HG03439 (cell line): ENCODE data around the gene NEURL4.
A peak's percentile ranks its signal among the peaks of the same experiment; 100 is the strongest.

ENCODE experiments used
- ATAC-seq: cut with Tn5 transposase; IDR thresholded peaks from one replicate; pipeline ENCODE4 v1.9.1; 2021; ENCODE audit warnings: mild to moderate bottlenecking, moderate library complexity; ENCODE audit not compliant: unreplicated experiment

Gene NEURL4

DNA sequence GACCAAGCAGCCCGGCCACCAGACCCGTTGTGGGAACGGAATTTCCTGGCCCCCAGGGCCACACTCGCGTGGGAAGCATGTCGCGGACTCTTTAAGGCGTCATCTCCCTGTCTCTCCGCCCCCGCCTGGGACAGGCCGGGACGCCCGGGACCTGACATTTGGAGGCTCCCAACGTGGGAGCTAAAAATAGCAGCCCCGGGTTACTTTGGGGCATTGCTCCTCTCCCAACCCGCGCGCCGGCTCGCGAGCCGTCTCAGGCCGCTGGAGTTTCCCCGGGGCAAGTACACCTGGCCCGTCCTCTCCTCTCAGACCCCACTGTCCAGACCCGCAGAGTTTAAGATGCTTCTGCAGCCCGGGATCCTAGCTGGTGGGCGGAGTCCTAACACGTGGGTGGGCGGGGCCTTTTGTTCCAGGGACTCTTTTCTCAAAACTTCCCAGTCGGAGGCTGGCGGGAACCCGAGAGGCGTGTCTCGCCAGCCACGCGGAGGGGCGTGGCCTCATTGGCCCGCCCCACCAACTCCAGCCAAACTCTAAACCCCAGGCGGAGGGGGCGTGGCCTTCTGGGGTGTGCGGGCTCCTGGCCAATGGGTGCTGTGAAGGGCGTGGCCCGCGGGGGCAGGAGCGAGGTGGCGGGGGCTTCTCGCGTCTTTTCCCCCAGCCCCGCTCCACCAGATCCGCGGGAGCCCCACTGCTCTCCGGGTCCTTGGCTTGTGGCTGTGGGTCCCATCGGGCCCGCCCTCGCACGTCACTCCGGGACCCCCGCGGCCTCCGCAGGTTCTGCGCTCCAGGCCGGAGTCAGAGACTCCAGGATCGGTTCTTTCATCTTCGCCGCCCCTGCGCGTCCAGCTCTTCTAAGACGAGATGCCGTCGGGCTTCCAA is 47.8 kb downstream of the NEURL4 start, which contains the start of gene SLC2A4:
TSS of gene SLC2A4 (plus strand) at position 645 of the 879 bp plus-strand sequence. CDS start at position 862, 217 bp downstream.
- ATAC-seq, result peak; percentile 48

- peak; percentile 60 for ATAC-seq
These were observed 48.5 kb downstream of the NEURL4 start for GRCh38 chr17:7280519-7281073.

- ATAC-seq, result no peak
These were observed 49.7 kb downstream of the NEURL4 start for GRCh38 chr17:7279448-7279847.

- no peak for ATAC-seq
These were observed 62.4 kb downstream of the NEURL4 start for GRCh38 chr17:7266784-7267183.
